Measurements from ENCODE around the gene SNCG. TPM values are rescaled to one million over a fixed set of nuclear protein-coding genes. Genes with fewer than 3 reads are reported as not detected.

Gene SNCG
- total and polyA plus RNA-seq, 2 of the 8 experiments (the other 6 are each of a cell fraction or from before 2014, with no cell fraction given): 4.4 to 12.2 TPM

DNA sequence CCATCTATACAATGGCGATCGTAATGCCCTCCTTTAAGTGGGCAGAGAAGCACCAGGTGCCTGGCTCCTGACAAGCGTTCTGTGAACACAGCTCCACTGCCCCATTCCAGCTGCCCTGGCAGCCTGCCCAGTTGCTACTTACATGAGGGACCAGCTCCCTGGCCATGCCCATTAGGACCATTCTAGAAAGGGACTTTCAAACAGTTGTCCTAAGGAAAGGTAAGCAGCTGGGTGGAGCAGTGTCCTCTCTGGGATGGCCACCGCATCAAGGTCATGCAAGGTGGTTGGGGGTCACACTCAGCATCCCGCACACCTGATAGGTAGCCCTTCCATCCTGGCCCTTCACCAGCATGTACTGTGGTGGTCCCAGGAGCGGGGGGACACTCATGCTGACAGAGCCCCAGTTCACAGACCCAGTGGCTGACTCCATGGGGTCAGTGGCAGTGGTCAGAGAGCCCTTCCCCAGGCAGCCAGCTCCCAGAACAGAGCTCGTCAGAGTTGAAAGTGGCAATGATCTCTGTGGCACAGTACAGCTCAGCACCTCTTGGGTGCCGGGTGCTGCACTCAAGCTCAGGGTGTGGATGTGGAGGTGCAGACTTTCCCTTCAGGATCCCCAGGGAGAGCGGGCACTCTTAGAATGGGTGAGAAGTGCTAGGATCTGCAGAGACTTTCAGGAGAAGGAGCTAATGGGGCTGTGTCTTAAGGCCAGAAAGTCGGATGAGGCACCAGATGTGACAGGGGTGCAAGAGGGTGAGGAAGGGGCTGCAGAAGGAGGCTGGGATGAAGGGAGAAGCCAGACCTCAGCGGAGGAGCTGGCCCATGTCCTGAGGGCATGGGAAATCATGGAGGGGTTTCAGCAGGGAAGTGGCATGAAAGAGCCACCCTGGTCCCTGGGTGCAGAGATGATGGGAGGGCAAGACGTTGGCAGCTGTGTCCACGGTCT, 11.9 kb upstream of the SNCG start:
- no peaks in the 10 kb centered on the region for H3K9me3 ChIP-seq (ENCODE audit: insufficient read depth in 2 of 2, low read depth in 1 of 2, low read length in 1 of 2)
- FAIRE-seq (no peak), DNase-seq (ENCODE audit: low read depth in 1 of 2, low spot score in 2 of 2) (peak in 1 of 2 experiments; percentile 49)
- H3K9ac ChIP-seq (replicated peaks in 1 of 4; ENCODE audit: extremely low read depth in 1 of 4, low read depth in 3 of 4, low read length in 3 of 4): no peak overlapping the region
- no peak overlapping the region for H2BK120ac ChIP-seq (replicated peaks; ENCODE audit: low read depth, low read length)
- no peaks in the 10 kb centered on the region; a peak in 2 of 7 replicates for H3K27me3 ChIP-seq (replicated peaks in 1 of 4; ENCODE audit: control insufficient read depth in 3 of 4, extremely low read depth in 1 of 4, insufficient read depth in 3 of 4, low read length in 3 of 4)
- no peak overlapping the region for H3K23ac ChIP-seq (ENCODE audit: insufficient read length)
- no peak overlapping the region for H3K4me2 ChIP-seq (ENCODE audit: insufficient read depth in 1 of 2, low read depth in 2 of 2, low read length in 2 of 2)
- H3K79me2 ChIP-seq (ENCODE audit: control insufficient read depth in 1 of 2, insufficient read depth in 2 of 2, low read length in 2 of 2): no peaks in the 10 kb centered on the region
- peak overlapping the region; percentile 73; the same call in 1 of the 2 replicates for H2BK5ac ChIP-seq (ENCODE audit: low read depth, low read length)
- no peak overlapping the region for H3K4me3 ChIP-seq (ENCODE audit: extremely low read depth in 1 of 4, insufficient read depth in 2 of 4, low read depth in 3 of 4, low read length in 4 of 4)
- 93% methylated on average over 13 of the region's 13 CpGs; no CpG with 5 or more reads in 1 of the 2 experiments for WGBS, 2 experiments (ENCODE audit: extremely low coverage in 1 of 2, insufficient coverage in 1 of 2, insufficient read length in 1 of 2, insufficient replicate concordance in 2 of 2, low coverage in 1 of 2, low lambda C conversion rate in 2 of 2, missing lambda C conversion rate in 1 of 2)
- H2BK12ac ChIP-seq (ENCODE audit: low read depth, low read length): peak overlapping the region; percentile 93
- ChIA-PET POLR2A (ENCODE audit: partially characterized antibody) (interaction anchor here (1.8 to 2.8 kb wide), 4 partner anchors 9 to 24 kb away, joined by 5 to 38 read pairs (median 10); partner anchors contain the start of gene MMRN2), CTCF (ENCODE audit: partially characterized antibody) (interaction anchor here (0.6 to 26.4 kb wide), 23 partner anchors 9 to 294 kb away, joined by 3 to 975 read pairs (median 5); partner anchors contain the start of genes ADIRF, MMRN2 and SNCG)
- no peak overlapping the region for H2AFZ ChIP-seq (ENCODE audit: low read length)
- H3K27ac ChIP-seq (ENCODE audit: low read depth, low read length): no peak overlapping the region
- no peaks in the 10 kb centered on the region for H3K79me1 ChIP-seq (ENCODE audit: low read depth, low read length)
- H2BK15ac ChIP-seq (ENCODE audit: low read length): peak overlapping the region; percentile 75
- peak overlapping the region; percentile 63 for H4K91ac ChIP-seq (replicated peaks; ENCODE audit: insufficient read length, low read length)
- peak overlapping the region; percentile 93 for H2BK20ac ChIP-seq (ENCODE audit: low read length)
- H2AK5ac ChIP-seq (ENCODE audit: low read depth, low read length): peak overlapping the region; percentile 25; the same call in 1 of the 2 replicates
- no peak overlapping the region for H3K56ac ChIP-seq (replicated peaks; ENCODE audit: insufficient read length, low read depth, low read length)
- no peaks in the 10 kb centered on the region for H3K36me3 ChIP-seq (ENCODE audit: control insufficient read depth in 2 of 4, insufficient read depth in 4 of 4, low read length in 3 of 4)
- H3K14ac ChIP-seq (ENCODE audit: insufficient read length): no peak overlapping the region
- H3K4ac ChIP-seq (replicated peaks; ENCODE audit: insufficient read length, low read depth, low read length): peak overlapping the region; percentile 55
- H4K5ac ChIP-seq (ENCODE audit: insufficient read length, low read depth, low read length): no peak overlapping the region
- H4K20me1 ChIP-seq (replicated peaks in 1 of 2; ENCODE audit: control insufficient read depth in 1 of 2, insufficient read depth in 2 of 2, low read length in 2 of 2): no peaks in the 10 kb centered on the region
- no peaks in the 10 kb centered on the region for H3K23me2 ChIP-seq (ENCODE audit: low read depth, low read length)
- H3K4me1 ChIP-seq (replicated peaks in 1 of 4; ENCODE audit: control insufficient read depth in 3 of 4, insufficient read depth in 4 of 4, low read length in 3 of 4): peaks cover 2 to 5% (median 3%) of the 10 kb centered on the region in 4 experiments; a peak in 5 of 7 replicates
- H4K8ac ChIP-seq (ENCODE audit: extremely low read depth, insufficient read depth, low read length): no peak overlapping the region
- peak overlapping the region; percentile 84 for H3K18ac ChIP-seq (ENCODE audit: extremely low read depth, low read length)
- TF ChIP-seq JUN (IDR thresholded peaks at IDR 0.05; ENCODE audit: low read depth, low read length): no peak
- TF ChIP-seq SAP30 (IDR thresholded peaks at IDR 0.05; ENCODE audit: insufficient read depth, insufficient replicate concordance, low read length): no peak
- no peak for TF ChIP-seq EP300 (IDR thresholded peaks at IDR 0.05; ENCODE audit: borderline replicate concordance in 1 of 2, low read depth in 2 of 2, low read length in 2 of 2)

Data from H1 (cell line).